OCI-LY1 (cell line): Measurements from ENCODE around the gene CAVIN4.

ENCODE experiments used
- EZH2 ChIP-seq: fragments of 200-600 bp; sonication (generic), shearing (Covaris generic); IDR thresholded peaks from 2 replicates; pipeline ENCODE4 v1.8.0; 2017; ENCODE audit warnings: borderline replicate concordance, mixed run types, mild to moderate bottlenecking, antibody characterized with exemption, low read length, moderate library complexity, mixed read lengths
- TF ChIP-seq, protein P1 (sequence below): fragments of 200-600 bp; sonication (generic), shearing (Covaris generic); IDR thresholded peaks from 2 replicates; pipeline ENCODE4 v1.5.1; 2017; ENCODE audit warnings: mild to moderate bottlenecking, antibody characterized with exemption, low read length, moderate library complexity, mixed read lengths

DNA sequence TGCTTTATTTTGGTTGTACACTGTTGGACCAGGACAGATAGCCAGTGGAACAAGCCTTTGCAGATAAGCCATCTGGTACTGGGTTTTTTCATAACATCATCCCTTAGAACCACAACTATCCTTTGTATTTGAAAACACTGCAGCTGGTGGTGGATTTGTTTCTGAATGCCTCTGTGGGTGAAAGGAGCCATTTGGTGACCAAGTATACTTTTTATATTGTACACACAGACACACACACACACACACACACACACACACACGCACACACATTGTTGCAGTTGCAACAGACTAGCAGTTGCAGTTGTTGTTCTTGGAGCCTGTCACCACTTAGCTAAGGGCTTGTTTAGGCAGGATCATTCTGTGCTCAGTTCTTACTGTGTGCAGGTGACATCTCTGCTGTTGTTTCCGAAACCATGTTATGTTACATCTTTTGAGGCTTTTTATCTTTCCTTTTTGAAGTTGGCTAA is 22.9 kb upstream of the CAVIN4 start:
- TF ChIP-seq, protein P1, sequence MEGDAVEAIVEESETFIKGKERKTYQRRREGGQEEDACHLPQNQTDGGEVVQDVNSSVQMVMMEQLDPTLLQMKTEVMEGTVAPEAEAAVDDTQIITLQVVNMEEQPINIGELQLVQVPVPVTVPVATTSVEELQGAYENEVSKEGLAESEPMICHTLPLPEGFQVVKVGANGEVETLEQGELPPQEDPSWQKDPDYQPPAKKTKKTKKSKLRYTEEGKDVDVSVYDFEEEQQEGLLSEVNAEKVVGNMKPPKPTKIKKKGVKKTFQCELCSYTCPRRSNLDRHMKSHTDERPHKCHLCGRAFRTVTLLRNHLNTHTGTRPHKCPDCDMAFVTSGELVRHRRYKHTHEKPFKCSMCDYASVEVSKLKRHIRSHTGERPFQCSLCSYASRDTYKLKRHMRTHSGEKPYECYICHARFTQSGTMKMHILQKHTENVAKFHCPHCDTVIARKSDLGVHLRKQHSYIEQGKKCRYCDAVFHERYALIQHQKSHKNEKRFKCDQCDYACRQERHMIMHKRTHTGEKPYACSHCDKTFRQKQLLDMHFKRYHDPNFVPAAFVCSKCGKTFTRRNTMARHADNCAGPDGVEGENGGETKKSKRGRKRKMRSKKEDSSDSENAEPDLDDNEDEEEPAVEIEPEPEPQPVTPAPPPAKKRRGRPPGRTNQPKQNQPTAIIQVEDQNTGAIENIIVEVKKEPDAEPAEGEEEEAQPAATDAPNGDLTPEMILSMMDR, result no peak
- TF ChIP-seq EZH2, result no peak
